HAP-1 (cell line): ENCODE results near the gene LMBRD2.

Experiments used
- DNase-seq, 2 experiments: peaks; one replicate each; pipeline ENCODE4 v3.0.0-alpha.2; 2016 to 2020; ENCODE audit warnings: low spot score in 2 of 2
- H3K27me3 ChIP-seq: fragments of 250-450 bp; sonication (Bioruptor Pico); 2 replicates; pipeline ENCODE4 v1.5.1; 2020; ENCODE audit warnings: low read depth, mild to moderate bottlenecking, moderate library complexity
- H3K36me3 ChIP-seq: fragments of 250-450 bp; sonication (Bioruptor Pico); replicated peaks from 2 replicates; pipeline ENCODE4 v1.5.1; 2020; ENCODE audit warnings: mild to moderate bottlenecking
- H3K4me1 ChIP-seq: fragments of 250-450 bp; sonication (Bioruptor Pico); 2 replicates; pipeline ENCODE4 v1.5.1; 2020; ENCODE audit warnings: mild to moderate bottlenecking
- H3K4me3 ChIP-seq: fragments of 250-450 bp; sonication (Bioruptor Pico); 2 replicates; pipeline ENCODE4 v1.5.1; 2020; ENCODE audit warnings: mild to moderate bottlenecking, moderate library complexity
- H3K9me3 ChIP-seq: fragments of 250-450 bp; sonication (Bioruptor Pico); 2 replicates; pipeline ENCODE4 v1.5.1; 2020; ENCODE audit warnings: mild to moderate bottlenecking, moderate library complexity
- in situ Hi-C: fragments of 300-500 bp; cut with MboI; formaldehyde crosslinking; loops from 3 replicates; pipeline ENCODE4 v1.14.3; 2020; ENCODE audit warnings: low sequenced_read_pairs, inconsistent platforms, mixed read lengths

The LMBRD2 gene

DNA sequence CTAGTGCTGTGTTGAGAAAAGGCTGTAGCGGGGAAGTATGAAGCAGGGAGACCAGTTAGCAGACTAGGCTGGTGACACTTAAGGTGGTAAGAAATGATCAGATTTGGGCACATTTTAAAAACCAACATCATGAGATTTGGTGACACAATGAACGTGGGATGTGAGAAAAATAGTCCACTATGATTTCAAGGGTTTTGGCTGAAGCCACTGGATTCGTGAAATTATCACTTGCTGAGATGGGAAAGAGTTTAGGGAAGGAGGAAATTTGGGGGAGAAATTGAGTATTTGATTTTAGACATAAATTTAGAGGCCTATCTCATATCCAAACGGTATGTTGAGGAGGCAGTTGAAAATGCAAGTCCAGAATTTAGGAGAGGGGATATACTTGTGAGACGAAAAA lies 23.4 kb upstream of the LMBRD2 start:
- no peak for DNase-seq
- in situ Hi-C loops: no loop called here
- Histone ChIP-seq H3K4me3 (no peak overlapping the region), H3K27me3 (no peaks in the 10 kb centered on the region), H3K4me1 (no peaks in the 10 kb centered on the region), H3K36me3 (peaks cover 93% of the 10 kb centered on the region), H3K9me3 (no peaks in the 10 kb centered on the region)

DNA sequence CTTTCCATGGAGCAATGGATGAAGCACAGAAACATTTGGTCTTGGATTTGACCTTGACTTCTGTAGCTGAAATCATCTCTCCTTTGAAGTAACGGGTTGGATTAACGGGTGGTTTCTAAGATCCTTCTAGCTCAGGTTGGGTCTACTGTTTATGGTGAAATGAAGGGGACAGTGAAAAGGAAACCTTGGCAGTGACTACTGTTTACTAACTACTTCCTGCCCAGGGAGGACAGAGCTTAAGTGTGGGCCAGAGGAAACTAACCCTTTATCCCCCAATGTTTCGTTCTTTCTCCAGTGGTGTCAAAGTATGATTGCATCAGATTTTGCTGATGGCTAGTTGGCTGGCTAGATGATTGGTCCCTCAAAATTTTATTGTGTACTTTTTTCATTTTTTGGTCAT lies 22.4 kb upstream of the LMBRD2 start:
- no peaks in the 10 kb centered on the region for H3K9me3 ChIP-seq
- in situ Hi-C loops: no loop called here
- H3K4me3 ChIP-seq: no peak overlapping the region
- no peaks in the 10 kb centered on the region for H3K4me1 ChIP-seq
- no peak for DNase-seq
- peaks cover 93% of the 10 kb centered on the region for H3K36me3 ChIP-seq
- H3K27me3 ChIP-seq: no peaks in the 10 kb centered on the region

DNA sequence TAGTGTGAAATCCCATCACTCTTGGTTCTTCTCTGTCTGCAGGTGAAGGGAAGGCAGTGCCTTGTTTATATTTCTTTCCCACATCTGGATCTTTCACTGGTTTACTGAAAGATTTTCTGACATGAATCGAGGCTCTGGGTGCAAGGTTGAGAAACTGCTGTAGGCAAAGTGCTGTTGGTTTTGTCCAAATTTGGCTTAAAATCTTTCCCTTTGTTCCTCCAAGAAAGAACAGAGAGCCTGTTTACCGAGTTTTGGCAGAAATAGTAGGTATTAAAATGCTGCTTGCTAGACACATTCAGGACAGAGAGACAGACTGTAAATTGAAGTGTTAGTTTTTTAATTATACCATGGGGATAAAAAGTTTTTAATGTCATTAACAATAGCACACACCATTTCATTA lies 21.7 kb upstream of the LMBRD2 start:
- in situ Hi-C loops: no loop called here
- Histone ChIP-seq H3K9me3 (no peaks in the 10 kb centered on the region), H3K4me1 (no peaks in the 10 kb centered on the region), H3K27me3 (no peaks in the 10 kb centered on the region), H3K36me3 (peaks cover 93% of the 10 kb centered on the region), H3K4me3 (no peak overlapping the region)
- DNase-seq: no peak

DNA sequence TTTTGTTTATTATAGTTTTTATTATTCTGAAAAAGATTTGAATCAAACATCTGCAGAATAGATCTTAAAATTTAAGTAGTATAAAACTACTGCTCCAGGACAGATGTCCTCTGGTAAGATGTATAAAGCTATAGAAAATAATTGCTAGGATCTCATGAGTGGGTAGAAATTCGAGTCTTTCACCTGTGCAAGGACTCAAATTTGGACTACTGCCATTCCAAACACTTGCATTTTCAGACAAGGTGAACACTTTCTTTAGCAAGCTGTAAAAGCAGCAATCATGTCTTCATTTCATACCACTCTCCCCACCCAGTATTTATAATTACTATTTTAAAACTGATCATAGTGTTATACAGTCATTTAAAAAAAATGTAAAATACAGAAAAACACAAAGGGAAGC lies 20.9 kb upstream of the LMBRD2 start:
- DNase-seq: no peak
- Histone ChIP-seq H3K4me3 (no peak overlapping the region), H3K36me3 (peaks cover 93% of the 10 kb centered on the region), H3K4me1 (no peaks in the 10 kb centered on the region), H3K27me3 (no peaks in the 10 kb centered on the region), H3K9me3 (no peaks in the 10 kb centered on the region)
- in situ Hi-C loops: no loop called here

DNA sequence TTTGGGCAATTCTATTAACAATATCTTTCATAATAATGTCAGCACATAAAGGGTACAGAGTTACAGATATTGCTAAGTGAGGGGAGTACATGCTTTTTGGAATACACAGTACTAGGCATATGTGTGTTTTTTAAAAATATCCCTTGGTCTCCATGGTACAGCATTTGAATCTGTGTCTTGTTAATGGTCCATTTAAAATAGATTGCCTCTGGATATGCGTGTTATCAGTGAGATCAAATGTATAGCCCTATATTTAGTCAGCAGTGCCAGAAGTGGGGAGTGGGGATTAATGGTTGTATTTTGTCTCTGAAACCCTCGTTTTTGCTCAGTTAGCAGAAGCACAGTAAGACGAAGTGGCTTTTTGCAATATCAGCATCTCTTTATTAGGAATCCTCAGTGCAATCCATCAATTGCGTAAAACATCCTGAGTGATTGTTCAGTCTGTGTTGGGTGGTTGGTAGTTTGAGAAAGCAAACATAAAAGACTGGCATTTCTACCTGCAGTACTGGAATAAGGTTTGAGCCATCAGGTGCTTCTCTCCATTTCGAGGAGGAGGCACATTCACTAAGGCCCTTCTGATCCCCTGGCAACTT lies 19.2 kb upstream of the LMBRD2 start:
- in situ Hi-C loops: no loop called here
- Histone ChIP-seq H3K27me3 (no peaks in the 10 kb centered on the region), H3K9me3 (no peaks in the 10 kb centered on the region), H3K36me3 (peaks cover 95% of the 10 kb centered on the region), H3K4me3 (no peak overlapping the region), H3K4me1 (no peaks in the 10 kb centered on the region)
- DNase-seq: no peak

DNA sequence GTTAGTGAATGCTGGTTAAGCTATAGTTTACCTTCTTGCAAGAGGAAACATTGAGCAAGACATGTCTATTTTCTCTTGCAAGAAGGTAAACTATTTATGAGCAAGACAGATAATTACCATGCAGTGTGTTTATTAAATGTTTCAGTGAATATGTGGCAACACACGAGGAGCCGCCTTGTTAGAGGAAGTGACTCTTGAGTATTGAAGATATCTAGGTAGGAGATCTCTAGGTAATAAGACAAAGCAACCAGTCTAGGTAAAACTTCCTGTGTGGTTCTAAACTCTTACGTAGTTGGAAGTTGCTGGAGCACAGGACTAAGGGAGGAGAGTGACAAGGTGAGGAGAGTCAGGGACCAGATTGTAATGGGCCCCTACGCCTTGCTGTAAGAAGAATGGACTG lies 17.1 kb upstream of the LMBRD2 start:
- Histone ChIP-seq H3K36me3 (peaks cover 90% of the 10 kb centered on the region), H3K27me3 (no peaks in the 10 kb centered on the region), H3K4me1 (no peaks in the 10 kb centered on the region), H3K9me3 (no peaks in the 10 kb centered on the region), H3K4me3 (no peak overlapping the region)
- no peak for DNase-seq
- in situ Hi-C loops: no loop called here

DNA sequence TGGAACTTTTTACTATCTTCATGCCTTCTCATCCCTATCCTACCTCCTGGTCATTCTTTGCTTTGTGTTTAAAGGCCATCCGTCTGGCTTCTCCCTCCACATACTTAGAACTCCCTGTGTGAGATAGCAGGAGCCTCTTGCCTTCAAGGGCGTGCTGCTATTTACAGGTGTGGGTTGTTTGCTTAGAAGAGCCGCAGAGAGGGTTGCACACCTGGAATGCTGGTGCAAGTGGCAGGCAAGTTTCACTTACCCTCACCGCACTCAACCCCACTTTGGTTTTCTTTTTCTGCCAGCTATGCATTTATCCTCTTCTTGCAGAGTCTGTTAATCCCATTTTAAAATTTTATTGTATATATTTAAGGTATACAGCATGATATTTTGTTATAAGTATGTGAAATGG lies 12.8 kb upstream of the LMBRD2 start:
- no peak for DNase-seq
- Histone ChIP-seq H3K4me3 (no peak overlapping the region), H3K27me3 (no peaks in the 10 kb centered on the region), H3K9me3 (no peaks in the 10 kb centered on the region), H3K36me3 (peaks cover 86% of the 10 kb centered on the region), H3K4me1 (no peaks in the 10 kb centered on the region)
- in situ Hi-C loops: no loop called here

DNA sequence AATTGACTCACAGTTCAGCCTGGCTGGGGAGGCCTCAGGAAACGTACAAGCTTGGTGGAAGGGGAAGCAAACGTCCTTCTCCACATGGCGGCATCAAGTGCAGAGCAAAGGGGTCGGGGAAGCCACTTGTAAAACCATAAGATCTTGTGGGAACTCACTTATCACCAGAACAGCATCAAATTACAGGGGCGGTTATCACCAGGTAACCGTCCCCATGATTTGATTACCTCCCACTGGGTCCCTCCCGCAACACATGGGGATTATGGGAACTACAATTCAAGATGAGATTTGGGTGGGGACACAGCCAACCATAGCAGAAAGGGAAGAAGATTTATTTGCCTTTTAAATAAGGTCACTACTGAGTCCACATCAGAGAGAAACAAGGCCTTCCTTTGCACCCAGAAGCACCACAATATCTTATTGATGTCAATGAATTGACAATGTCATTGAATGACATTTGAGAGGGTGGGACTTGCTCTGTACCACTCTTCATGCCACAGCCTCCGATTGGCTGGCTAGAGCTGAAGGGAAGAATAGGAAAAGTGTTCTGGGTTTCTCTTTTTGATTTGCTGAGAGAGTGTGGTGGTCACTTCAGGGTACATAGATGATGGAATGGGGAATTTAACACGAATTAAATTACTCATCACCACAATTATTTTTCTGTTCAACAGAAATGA lies 11.3 kb upstream of the LMBRD2 start:
- in situ Hi-C loops: no loop called here
- H3K4me1 ChIP-seq: no peaks in the 10 kb centered on the region
- DNase-seq: no peak
- peaks cover 85% of the 10 kb centered on the region for H3K36me3 ChIP-seq
- no peaks in the 10 kb centered on the region for H3K27me3 ChIP-seq
- no peak overlapping the region for H3K4me3 ChIP-seq
- H3K9me3 ChIP-seq: no peaks in the 10 kb centered on the region

DNA sequence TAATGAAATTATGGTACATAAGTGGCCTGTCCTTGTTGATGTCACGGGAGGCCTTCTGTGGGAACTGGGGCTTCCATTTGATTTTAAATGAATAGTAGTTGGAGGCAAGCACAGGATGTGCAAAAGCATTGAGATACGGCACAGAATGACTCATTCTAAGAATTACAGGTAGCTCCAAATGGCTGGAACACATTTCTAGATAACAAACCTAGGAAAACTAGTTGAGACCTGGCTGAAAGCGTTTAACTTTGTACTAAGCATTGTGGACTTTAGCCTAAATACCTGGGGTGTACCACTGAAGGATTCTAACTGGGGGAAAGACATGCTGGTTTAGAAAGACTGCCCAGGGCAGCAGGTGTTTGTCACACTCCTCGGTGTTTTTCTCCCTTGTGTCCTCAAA lies 9.7 kb upstream of the LMBRD2 start:
- Histone ChIP-seq H3K4me1 (no peaks in the 10 kb centered on the region), H3K27me3 (no peaks in the 10 kb centered on the region), H3K4me3 (no peak overlapping the region), H3K36me3 (peaks cover 83% of the 10 kb centered on the region), H3K9me3 (no peaks in the 10 kb centered on the region)
- DNase-seq: no peak
- in situ Hi-C loops: no loop called here

DNA sequence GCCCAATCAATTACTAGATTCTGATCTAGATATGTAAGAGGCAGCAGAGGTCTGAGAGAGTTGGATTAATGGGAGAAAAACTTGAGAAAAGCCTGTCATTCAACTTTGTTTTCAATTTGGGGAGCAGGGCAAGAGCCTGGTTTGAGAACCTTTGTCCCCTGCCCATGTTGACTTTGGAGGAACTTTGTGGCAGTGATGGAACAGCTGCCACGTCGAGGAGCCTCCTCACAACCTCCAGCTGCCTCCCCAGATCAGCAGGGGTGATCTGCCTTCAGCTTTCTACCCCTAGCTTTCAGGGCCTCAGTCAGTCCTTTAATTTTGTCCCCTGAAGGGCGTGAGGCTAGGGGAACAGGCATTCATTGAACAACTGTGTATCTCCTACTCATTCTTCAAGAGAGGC lies 8.9 kb upstream of the LMBRD2 start:
- no peaks in the 10 kb centered on the region for H3K4me1 ChIP-seq
- no peak for DNase-seq
- H3K4me3 ChIP-seq: no peak overlapping the region
- no peaks in the 10 kb centered on the region for H3K9me3 ChIP-seq
- in situ Hi-C loops: no loop called here
- H3K36me3 ChIP-seq: peaks cover 87% of the 10 kb centered on the region
- H3K27me3 ChIP-seq: no peaks in the 10 kb centered on the region

DNA sequence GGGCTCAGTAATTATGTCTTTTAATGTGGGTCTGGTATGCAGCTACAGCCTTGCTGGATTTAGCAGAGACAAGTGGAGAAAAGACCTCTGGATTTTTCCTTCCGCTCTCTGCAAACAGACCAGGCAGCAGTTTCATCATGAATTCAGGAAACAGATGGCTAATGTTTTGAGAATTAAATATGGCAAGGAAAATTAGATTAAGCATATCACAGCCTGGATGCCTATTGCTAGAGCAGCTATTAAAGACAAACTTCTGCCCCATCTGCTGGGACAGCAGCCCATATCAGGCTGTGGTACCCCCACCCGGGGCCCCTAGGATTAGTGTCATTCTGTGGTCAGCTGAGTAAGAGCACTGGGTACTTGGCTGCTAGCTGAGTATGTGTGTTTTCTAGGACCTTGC lies 6.5 kb upstream of the LMBRD2 start:
- Histone ChIP-seq H3K36me3 (peaks cover 89% of the 10 kb centered on the region), H3K27me3 (no peaks in the 10 kb centered on the region), H3K9me3 (no peaks in the 10 kb centered on the region), H3K4me1 (peaks cover 5% of the 10 kb centered on the region), H3K4me3 (no peak overlapping the region)
- in situ Hi-C loops: no loop called here
- DNase-seq: no peak

DNA sequence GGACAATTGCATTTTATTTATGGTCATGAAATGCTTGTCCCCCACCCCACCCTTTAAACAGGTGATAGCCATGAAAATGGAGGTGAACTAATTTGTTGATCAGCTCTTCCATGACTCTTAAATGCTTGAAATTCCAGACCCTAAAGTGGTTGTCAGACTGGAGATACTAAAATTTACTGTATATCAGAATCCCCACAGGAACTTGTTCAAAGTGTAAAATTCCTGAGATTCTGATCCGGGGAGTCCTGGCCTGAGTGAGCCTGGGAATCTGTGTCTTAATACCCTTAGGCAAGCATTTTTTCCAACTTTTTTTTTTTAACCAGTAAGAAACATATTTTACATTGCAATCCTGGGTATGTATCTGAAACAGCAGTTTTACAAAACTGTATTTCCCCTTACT lies 4.9 kb upstream of the LMBRD2 start:
- in situ Hi-C loops: no loop called here
- DNase-seq: no peak
- Histone ChIP-seq H3K27me3 (no peaks in the 10 kb centered on the region), H3K9me3 (no peaks in the 10 kb centered on the region), H3K36me3 (peaks cover 74% of the 10 kb centered on the region), H3K4me3 (no peak overlapping the region), H3K4me1 (peaks cover 5% of the 10 kb centered on the region)

DNA sequence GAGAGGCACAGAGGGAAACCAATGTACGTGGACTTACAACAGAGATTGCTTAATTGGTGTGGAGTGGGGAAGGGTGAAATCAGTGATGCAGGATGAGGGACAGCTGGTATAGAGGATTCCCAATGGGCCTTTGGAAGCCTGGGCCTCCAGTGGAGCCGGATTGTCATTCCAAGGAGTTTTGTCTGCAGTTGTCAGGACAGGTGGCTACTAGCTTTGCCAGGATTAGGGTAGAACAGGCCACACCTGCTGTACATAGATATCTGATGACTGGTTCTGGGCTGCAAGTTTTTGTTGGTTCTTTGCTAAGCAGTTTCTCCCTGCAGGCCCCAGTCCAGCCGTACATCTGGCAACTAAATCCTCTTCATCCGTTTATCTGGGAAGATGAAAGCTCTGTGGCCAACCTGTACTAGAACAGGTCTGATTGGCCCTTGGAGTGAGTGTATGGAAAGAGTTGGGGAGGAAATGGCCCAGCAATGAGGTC lies 4.5 kb upstream of the LMBRD2 start:
- Histone ChIP-seq H3K4me3 (no peak overlapping the region), H3K36me3 (peaks cover 72% of the 10 kb centered on the region), H3K27me3 (no peaks in the 10 kb centered on the region), H3K9me3 (no peaks in the 10 kb centered on the region), H3K4me1 (peaks cover 5% of the 10 kb centered on the region)
- in situ Hi-C loops: no loop called here
- no peak for DNase-seq

DNA sequence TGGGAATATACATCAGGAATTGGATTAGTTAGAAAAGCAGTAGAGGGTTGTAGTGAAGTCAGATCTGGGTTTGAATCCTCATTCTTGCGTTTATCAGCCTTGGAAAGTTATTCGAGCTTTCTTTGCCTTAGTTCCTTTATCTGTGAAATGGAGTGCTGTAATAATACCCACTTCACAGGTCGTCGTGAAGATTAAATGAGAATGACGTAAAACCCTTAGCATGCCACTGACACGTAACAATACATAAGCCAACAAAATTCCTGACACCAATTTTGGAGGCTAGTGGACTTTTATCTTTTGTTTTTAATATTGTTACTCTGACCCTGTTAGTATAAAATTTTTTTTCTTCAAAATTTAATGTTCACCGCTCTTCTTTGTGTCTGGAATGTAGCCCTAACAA lies 3.6 kb upstream of the LMBRD2 start:
- peaks cover 10% of the 10 kb centered on the region for H3K4me1 ChIP-seq
- no peak overlapping the region for H3K4me3 ChIP-seq
- in situ Hi-C loops: no loop called here

DNA sequence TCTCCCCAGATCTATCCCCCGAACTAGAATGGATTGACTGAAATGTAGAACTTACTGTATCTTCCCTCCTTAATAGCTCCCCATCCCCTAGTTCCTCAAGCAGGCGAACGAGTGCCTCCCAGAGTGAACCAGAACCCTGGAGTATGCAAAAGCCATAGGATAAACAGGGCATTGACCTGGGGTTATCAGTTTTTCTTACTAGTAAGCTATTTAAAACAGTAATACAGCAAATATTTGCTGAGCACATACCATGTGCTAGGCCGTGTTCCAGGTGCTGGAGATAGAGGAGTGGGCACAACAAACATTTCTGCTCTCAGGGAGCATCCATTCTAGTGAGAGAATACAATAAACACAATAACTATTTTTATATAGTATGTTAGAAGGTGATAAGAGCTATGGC lies 2.0 kb upstream of the LMBRD2 start:
- Histone ChIP-seq H3K4me1 (peaks cover 12% of the 10 kb centered on the region), H3K9me3 (no peaks in the 10 kb centered on the region), H3K4me3 (peak overlapping the region; percentile 85; the same call in 1 of the 2 replicates), H3K36me3 (peaks cover 50% of the 10 kb centered on the region), H3K27me3 (no peaks in the 10 kb centered on the region)
- in situ Hi-C loops: loop anchor here (5.0 kb wide), 1 partner anchor 76 kb away; no protein-coding TSS in a partner anchor
- DNase-seq: no peak

More for the DNA sequence above, 3.6 kb upstream of the LMBRD2 start:
- Histone ChIP-seq H3K27me3 (no peaks in the 10 kb centered on the region), H3K36me3 (peaks cover 66% of the 10 kb centered on the region), H3K9me3 (no peaks in the 10 kb centered on the region)
- DNase-seq: no peak
